CMK (cell line): Measurements from ENCODE around the gene VPS45.

Experiments used
- DNase-seq: peaks from one replicate; pipeline ENCODE4 v3.0.0-alpha.2; 2010; ENCODE audit warnings: low read depth

Gene VPS45

GRCh38 chr1:150073516-150073915 lies 5.9 kb downstream of the VPS45 start:
- DNase-seq, result no peak

DNA sequence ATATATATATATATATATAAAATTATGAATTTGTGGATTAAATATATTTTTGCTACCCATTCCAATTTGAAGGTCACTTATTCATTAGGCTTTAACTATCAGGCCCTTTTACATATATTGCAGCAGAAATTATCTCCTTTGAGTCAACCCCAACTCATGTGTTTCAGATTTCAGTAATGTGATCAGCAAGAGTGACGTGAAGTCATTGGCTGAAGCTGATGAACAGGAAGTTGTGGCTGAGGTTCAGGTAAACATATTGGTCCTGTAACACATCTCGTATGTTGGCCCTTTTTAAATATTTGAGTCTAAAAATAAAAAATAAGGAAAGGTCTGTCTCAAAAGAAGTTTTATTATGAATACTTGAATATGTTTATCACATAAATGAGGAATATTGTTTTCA lies 8.5 kb downstream of the VPS45 start:
- DNase-seq, result no peak

DNA sequence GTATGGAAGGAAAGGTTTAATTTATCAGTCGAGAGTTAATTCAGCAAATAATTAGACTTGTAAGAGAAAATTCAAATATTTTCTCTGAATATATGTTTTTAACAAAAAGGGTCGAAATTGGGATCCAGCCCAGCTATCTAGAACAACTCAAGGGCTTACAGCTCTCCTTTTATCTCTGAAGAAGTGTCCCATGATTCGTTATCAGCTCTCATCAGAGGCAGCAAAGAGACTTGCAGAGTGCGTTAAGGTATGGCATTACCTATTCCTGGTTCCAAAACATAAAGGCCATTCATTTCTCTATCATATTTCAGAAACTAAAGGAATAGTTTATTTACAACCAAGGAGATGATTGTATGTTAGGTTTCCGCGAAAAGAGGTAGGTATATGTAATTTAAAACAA lies 9.4 kb downstream of the VPS45 start:
- DNase-seq, result no peak

- DNase-seq, result no peak
Measured at GRCh38 chr1:150080784-150081183, 13.2 kb downstream of the VPS45 start.

GRCh38 chr1:150082494-150082893 lies 14.9 kb downstream of the VPS45 start:
- no peak for DNase-seq

DNA sequence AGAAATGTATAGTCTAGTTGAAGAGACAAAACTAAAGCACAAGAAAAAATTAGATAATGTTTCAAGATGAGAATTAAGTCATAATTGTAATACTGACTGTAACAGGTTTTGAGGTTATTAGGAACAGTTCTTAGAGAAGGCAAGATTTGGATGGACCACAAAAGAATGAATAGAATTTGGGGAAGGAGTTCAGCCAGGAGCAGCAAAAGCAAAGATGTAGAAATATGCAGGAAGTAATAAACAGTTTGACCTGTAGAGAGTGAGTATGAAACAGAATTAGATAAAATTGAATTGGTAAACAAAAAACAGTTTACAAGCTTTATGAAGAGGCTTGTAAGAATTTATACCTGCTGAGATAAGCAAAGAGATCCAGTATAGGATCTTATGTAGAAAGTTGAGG lies 16.3 kb downstream of the VPS45 start:
- DNase-seq, result no peak

DNA sequence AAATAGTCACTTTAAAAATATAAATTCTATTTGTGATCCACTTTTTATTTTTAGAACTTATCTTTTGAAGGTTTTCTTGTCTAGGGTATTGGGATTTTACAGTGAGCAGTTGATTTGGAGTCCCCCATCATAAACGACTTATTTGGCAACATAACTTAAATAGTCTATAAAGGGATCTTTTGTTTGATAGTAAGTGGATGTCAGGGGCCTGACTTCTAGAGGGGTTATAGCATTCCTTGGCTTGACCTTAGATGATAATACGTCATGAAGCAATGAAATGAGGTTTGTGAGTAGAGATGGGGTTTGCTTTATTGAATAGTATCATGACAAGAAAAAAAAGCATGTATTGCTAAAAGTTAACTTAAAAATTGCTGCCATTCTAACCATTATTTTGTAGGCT lies 17.8 kb downstream of the VPS45 start:
- DNase-seq, result no peak

DNA sequence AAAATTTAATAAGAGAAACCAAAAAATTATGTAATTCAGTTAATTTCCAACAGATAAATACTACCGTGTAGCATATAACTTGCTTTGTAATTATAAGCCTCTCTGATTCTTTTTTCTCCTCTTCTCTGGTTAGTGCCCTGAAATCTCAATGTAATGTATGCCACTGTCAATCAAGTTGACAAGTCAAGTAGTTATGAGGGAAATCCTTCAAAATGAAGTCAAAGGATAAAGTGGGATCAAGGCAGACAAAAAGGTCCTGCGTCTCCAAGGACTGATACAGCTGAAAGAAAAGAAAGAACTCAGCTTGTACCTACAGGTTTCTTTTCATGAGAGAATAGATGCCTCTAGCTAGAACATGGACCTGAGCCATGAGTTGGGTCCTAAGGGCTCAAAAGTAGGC lies 19.8 kb downstream of the VPS45 start:
- no peak for DNase-seq

DNA sequence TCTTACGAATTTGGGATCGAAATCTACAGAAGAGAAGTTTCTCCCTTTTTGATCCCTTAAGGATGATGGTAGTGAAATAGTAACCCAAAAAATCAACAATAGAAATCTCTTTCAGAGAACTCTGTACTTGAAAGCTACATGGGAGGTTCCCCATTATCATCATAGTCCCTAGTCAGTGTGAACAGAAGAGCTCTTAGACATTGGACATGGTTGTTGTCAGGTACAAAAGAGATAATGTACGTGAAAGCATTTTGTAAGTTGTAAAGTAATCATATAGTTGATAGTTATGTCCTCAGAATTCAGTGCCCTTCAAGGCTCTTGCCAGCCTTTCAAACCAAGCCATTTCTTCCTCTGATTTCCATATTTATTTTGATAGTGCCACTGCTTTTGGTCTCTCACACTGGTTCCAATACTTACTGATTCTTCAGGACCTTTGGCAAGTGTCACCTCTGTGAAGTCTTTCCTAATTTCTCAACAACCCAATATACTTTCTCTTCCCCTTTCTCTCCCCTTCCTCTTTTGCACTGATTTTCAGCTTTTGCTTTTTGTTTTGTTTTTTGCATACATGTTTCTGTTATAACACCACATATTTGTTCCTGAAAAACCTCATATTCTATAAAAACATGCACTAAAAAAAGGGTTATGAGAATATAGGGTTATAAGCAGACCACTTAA lies 22.4 kb downstream of the VPS45 start:
- DNase-seq, result no peak

DNA sequence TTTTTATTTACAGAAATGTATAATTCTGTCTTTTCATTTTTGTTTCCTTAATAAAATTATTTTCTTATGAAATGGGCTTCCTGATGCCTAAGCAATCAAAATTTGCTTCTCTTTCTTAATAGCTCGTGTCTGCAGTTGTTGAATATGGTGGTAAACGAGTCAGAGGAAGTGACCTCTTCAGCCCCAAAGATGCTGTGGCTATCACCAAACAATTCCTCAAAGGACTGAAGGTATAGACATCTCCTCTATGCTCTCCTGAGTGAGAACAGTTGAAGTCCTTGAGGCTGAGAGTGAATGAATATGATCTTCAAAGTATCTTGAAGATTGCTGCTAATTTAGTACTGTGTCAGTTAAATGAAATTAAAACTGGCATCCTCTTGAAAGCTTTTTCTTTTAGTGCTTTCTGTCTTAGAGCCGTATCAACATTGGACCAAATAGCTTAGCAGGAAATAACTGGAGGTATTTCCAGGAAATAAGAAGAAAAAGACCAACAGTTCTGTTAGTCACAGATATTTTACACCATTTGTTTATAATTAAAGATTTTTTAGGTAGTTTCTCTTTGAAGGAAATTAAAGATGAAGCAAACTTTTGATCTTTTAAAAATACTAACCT lies 24.7 kb downstream of the VPS45 start:
- no peak for DNase-seq

DNA sequence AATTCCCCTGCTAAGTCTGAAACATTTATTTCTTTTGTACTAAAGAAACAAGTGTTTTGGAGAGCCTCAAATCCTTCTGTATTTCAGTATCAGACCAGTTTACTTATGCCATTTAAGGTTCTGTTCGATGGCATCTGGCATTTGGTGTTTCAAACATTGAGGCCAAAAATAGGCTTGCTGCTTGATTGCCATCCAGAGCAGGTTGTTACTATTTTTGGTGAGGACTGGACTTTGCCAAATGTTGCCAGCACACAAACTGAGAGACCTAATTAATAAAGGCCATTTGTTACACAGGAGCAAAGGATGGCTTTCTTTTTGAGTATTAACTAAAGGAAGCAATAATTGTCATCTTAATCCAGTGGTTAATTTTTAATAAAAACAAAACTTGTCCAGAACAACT lies 26.2 kb downstream of the VPS45 start:
- DNase-seq, result no peak

DNA sequence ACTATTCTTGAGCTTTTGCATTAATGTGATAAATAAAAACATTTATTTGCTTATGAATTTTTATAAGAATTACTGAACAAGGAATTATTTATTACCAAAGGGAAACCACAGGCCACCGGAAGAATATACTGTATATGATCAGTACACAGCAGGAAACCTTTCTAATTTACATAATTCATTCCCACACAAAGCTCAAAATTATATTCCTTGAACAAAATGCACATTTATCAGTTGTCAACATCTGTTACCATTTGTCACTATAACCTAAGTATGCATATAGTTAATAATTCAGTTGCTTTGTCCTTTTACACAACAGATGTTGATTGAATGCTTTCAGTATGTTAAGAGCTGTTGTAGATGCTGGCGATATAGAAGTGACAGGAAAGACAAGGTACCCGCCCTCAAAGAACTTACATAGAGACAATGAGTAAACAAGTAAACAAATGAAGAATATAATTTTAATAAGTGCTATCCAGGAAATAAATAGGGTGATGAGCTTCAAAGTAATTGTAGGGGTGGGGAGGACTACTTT lies 27.2 kb downstream of the VPS45 start:
- DNase-seq, result no peak

- DNase-seq, result no peak
Measured at GRCh38 chr1:150102986-150103385, 35.4 kb downstream of the VPS45 start.

DNA sequence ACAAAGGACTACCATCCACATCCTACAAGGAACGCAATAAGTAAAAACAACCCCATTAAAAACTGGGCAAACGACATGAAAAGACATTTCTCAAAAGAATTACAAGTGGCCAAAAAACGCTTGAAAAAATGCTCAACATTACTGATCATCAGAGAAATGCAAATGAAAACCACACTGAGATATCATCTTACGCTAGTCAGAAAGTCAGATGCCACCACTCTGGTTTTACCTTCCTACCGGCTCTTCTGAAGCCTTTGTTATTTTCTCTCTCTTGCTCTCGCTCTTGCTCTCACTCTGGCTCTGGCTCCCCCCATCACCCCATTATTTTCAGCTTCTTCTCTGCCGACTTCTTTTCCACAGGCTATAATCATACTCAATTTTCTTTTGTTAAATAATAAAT lies 38.8 kb downstream of the VPS45 start:
- no peak for DNase-seq

DNA sequence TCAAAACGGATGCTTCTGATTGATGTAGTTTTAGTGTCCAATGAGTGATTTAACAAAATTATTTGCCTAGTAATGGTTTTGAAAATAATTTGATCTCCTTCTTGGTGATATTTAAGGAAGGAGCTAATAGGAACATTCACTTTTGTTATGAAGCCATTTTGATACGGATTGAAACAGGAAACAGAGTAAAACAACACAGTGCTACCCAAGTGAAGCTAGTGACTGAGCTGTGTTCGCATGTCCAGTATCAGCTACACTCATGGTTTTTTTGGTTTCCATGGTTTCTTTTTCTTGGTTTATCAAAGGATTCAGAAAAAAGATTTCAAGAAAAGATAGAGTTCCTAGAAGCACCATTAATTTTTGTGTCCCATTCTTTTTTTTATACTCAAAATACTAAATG lies 42.0 kb downstream of the VPS45 start:
- DNase-seq, result no peak

- no peak for DNase-seq
Measured at GRCh38 chr1:150110116-150110515, 42.5 kb downstream of the VPS45 start.

DNA sequence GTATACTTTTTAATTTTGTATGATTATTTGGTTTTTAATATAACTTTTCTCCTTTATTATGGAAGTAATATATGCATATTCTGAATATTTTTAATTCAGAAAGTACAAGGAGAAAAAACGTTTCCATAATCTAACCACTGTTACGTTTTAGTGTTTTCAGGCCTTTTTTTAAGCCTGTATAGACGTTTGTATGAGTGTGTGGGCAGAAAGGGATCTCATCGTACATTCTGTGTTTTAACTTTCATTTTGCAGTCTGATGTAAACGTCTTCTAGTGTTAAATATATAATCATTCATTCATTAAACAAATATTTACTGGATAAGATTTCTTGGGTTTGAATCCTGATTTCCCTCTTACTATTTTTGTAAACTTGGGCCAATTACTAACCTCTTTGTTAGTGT lies 44.1 kb downstream of the VPS45 start:
- DNase-seq, result no peak

GRCh38 chr1:150115121-150115520 lies 47.5 kb downstream of the VPS45 start:
- no peak for DNase-seq

DNA sequence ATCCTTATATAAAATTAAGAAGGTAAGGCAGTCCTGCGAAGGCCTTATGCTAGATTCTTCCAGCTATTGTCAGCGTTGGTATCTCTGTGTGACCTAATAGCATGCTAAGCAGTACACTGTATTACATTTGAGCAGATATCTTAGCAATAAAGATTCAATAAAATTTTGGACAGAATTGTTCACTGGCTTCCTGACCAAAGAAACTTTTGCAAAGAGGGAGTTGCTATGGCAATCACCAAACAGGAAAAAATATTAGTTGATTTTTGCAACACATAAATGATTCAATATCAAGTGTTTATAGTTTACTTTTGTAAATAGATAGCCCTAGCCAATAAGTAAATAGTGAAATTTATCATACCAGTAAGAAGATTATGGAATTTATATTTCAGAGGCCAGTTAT lies 51.1 kb downstream of the VPS45 start:
- DNase-seq, result no peak

DNA sequence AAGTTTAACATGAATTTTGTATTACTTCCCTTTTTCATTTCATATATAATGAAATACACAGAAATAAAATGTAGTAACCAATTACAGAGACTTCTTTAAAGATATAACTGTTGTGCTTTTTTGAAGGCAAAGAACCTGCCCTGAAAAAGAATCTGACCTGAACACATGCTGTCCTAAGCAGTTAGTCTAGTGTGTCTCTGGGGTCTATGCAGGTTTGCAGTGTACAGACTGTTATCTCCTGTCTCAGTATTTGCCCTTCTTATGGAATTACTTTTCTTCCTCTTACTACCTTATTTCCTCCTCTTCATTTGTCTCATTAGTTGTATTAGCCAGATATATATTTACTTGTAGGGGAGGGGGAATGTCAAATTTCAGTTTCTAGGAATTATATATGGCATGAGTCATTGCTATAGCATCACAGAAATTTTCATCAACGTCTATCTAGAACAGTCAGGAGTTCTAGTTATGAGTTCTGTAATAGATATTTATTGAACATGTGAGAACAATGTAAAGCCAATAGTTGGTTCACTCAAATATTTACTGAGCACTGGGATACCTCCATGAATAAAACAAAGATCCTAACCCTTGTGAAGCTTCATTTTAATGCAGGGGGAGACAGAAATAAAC lies 53.8 kb downstream of the VPS45 start:
- DNase-seq, result no peak

- no peak for DNase-seq
Measured at GRCh38 chr1:150126811-150127210, 59.2 kb downstream of the VPS45 start.

DNA sequence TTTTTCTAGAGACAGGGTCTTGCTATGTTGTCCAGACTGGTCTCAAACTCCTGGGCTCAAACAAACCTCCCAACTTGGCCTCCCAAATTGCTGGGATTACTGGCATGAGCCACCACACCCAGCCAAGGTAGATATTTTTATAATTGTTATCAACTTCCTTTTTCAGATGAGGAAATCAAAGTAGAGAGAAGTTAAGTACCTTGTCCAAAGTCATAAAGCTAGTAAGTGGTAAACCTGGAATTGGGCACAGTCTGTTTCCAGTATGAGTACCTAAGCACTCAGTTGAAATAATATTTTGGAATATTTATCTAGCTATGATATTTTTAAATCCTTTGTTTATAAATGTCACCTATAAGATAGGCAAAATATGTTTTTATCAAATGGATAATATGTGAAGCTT lies 59.9 kb downstream of the VPS45 start:
- DNase-seq, result no peak

- DNase-seq, result no peak
Measured at GRCh38 chr1:150127868-150128267, 60.3 kb downstream of the VPS45 start.

DNA sequence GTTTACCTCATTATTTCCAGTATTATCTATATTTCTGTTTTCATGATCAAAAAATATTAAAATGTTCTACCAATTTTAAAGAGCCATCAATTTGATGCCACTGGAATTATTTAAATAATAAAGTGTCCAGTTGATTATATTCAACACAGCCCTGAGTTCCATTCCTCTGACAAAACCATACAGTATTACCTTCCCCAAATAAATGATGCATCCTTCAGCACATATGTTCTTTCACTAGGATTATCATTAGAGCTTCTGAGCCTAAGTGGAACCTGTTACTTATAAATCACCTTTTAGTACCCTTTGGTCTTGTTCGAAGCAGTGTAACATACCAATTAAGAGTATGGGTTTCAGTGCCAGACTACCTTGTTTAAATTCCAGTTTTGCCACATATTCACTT lies 64.8 kb downstream of the VPS45 start:
- DNase-seq, result no peak
